ENCODE data around the gene CDKN2AIP.

GRCh38 chr4:183435803-183436202, 8.6 kb upstream of the CDKN2AIP start:
- TF ChIP-seq, protein P1, sequence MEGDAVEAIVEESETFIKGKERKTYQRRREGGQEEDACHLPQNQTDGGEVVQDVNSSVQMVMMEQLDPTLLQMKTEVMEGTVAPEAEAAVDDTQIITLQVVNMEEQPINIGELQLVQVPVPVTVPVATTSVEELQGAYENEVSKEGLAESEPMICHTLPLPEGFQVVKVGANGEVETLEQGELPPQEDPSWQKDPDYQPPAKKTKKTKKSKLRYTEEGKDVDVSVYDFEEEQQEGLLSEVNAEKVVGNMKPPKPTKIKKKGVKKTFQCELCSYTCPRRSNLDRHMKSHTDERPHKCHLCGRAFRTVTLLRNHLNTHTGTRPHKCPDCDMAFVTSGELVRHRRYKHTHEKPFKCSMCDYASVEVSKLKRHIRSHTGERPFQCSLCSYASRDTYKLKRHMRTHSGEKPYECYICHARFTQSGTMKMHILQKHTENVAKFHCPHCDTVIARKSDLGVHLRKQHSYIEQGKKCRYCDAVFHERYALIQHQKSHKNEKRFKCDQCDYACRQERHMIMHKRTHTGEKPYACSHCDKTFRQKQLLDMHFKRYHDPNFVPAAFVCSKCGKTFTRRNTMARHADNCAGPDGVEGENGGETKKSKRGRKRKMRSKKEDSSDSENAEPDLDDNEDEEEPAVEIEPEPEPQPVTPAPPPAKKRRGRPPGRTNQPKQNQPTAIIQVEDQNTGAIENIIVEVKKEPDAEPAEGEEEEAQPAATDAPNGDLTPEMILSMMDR (IDR thresholded peaks at IDR 0.05; ENCODE audit: low read depth, low read length): no peak
- TF ChIP-seq EZH2phosphoT487 (IDR thresholded peaks at IDR 0.05; ENCODE audit: low read depth): no peak

All from OCI-LY3 (cell line).